Measurements from ENCODE around the gene CASQ1.

DNA sequence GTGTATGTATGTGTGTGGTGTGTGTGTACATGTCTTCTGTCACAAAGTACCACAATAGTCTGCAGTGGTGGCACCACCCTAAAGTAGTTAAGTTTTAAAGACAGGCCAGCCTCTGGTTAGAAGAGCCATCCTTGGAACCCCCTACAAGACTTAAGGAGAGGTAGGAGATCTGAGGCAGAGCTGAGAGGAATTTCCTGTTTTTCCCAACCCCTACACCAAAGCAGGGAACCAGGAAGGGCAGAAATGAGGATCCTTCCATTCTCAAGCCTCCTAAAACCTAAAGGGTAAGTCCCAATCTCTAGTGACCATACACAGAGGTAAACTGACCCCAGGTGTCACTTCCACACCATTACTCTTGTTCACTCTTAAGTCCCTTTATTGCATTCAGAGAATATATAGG lies 25.9 kb downstream of the CASQ1 start:
- no peak for TF ChIP-seq CREM (IDR thresholded peaks at IDR 0.05; ENCODE audit: low read depth)
- TF ChIP-seq, protein P1, sequence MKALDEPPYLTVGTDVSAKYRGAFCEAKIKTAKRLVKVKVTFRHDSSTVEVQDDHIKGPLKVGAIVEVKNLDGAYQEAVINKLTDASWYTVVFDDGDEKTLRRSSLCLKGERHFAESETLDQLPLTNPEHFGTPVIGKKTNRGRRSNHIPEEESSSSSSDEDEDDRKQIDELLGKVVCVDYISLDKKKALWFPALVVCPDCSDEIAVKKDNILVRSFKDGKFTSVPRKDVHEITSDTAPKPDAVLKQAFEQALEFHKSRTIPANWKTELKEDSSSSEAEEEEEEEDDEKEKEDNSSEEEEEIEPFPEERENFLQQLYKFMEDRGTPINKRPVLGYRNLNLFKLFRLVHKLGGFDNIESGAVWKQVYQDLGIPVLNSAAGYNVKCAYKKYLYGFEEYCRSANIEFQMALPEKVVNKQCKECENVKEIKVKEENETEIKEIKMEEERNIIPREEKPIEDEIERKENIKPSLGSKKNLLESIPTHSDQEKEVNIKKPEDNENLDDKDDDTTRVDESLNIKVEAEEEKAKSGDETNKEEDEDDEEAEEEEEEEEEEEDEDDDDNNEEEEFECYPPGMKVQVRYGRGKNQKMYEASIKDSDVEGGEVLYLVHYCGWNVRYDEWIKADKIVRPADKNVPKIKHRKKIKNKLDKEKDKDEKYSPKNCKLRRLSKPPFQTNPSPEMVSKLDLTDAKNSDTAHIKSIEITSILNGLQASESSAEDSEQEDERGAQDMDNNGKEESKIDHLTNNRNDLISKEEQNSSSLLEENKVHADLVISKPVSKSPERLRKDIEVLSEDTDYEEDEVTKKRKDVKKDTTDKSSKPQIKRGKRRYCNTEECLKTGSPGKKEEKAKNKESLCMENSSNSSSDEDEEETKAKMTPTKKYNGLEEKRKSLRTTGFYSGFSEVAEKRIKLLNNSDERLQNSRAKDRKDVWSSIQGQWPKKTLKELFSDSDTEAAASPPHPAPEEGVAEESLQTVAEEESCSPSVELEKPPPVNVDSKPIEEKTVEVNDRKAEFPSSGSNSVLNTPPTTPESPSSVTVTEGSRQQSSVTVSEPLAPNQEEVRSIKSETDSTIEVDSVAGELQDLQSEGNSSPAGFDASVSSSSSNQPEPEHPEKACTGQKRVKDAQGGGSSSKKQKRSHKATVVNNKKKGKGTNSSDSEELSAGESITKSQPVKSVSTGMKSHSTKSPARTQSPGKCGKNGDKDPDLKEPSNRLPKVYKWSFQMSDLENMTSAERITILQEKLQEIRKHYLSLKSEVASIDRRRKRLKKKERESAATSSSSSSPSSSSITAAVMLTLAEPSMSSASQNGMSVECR (CRISPR knock-in tag; IDR thresholded peaks at IDR 0.05) = no peak
- no peak for TF ChIP-seq KDM5B (IDR thresholded peaks at IDR 0.05; ENCODE audit: insufficient replicate concordance, low read depth, low read length)
- TF ChIP-seq ZKSCAN8 (CRISPR knock-in tag; IDR thresholded peaks at IDR 0.05) = no peak
- TF ChIP-seq ADNP (tag; IDR thresholded peaks at IDR 0.05) = no peak
- TF ChIP-seq, protein P2, sequence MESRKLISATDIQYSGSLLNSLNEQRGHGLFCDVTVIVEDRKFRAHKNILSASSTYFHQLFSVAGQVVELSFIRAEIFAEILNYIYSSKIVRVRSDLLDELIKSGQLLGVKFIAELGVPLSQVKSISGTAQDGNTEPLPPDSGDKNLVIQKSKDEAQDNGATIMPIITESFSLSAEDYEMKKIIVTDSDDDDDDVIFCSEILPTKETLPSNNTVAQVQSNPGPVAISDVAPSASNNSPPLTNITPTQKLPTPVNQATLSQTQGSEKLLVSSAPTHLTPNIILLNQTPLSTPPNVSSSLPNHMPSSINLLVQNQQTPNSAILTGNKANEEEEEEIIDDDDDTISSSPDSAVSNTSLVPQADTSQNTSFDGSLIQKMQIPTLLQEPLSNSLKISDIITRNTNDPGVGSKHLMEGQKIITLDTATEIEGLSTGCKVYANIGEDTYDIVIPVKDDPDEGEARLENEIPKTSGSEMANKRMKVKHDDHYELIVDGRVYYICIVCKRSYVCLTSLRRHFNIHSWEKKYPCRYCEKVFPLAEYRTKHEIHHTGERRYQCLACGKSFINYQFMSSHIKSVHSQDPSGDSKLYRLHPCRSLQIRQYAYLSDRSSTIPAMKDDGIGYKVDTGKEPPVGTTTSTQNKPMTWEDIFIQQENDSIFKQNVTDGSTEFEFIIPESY (CRISPR knock-in tag; IDR thresholded peaks at IDR 0.05) = no peak

Measured in K562 (cell line).